ENCODE data around the gene MACROH2A1. TPM values are rescaled to one million over a fixed set of nuclear protein-coding genes. Genes with fewer than 3 reads are reported as not detected.

Gene MACROH2A1
- total RNA-seq, 2 experiments from 2014 or later, result 328 to 332 TPM

DNA sequence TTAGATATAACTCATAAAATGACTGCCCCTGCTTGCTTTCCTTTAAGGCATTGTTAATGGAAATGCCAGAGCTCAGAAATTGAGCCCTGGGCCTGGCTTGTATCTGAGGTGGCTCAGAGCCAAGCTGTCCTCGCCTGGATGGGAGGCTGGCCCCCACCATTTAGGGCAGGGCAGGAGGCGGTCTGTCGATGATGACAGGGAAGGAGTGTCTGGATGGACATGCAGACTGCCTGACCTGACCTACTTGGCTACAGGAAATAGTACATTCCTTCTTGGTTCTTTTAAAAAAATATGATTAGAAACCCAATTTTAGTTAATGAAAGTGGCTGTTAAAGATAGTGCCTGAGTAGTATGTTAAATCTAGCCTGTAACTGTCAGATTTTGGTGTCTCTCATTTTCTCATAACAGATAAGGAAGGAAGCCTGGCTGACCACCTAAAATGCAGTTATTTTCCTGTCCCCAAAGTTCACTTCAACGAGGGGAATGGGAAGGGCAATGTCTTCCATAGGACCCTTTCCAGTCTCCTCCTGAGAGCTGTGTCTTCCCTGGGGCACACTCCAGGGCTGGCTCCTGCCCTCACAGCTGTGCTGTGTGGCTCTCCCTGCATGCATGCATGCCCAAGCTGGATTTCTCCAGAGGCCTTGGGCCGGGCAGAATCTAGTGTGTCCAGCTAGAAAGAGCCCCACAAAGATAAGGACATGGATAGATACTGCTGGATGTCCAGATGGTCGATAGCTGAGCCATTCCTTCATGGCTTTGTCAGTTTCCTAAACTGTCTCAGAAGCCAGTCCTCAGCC is 42.3 kb downstream of the MACROH2A1 start:
- CTCF ChIA-PET, result interaction anchor here (0.9 kb wide), 1 partner anchor 49 kb away, joined by 3 read pairs; no protein-coding TSS in a partner anchor
- H3K4me3 Mint-ChIP-seq, result no peak overlapping the region
- DNase-seq (no peak), ATAC-seq (no peak)
- H3K4me1 Mint-ChIP-seq (ENCODE audit: low read depth), result peaks cover 23% of the 10 kb centered on the region
- no peaks in the 10 kb centered on the region for H3K9me3 Mint-ChIP-seq (ENCODE audit: insufficient read depth)
- H3K36me3 Mint-ChIP-seq (ENCODE audit: low read depth), result peaks cover 63% of the 10 kb centered on the region
- H3K27me3 Mint-ChIP-seq (ENCODE audit: low read depth), result no peaks in the 10 kb centered on the region
- H3K27ac Mint-ChIP-seq, result no peak overlapping the region
- POLR2A ChIA-PET, result no interaction called here

DNA sequence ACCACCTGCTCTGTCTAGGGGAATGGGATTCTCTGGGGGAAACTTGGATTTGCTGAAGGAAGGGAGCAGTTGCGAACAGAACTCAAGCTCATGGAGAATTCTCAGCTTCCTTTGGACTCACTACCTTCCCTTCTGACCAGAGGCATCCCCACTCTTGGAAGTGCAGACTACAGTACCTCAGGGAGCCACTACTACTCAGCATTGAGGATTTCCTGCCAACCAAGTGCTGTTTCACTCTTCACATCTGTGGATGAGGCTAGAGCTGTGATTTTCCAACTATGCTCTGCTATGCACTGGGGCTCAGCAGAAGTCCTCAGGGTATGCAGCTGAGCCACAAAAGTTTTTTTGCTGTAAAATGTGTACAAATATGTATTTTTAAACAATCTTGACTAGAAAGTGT is 43.9 kb downstream of the MACROH2A1 start:
- DNase-seq (no peak), ATAC-seq (no peak)
- ChIA-PET CTCF (interaction anchor here (0.8 kb wide), 2 partner anchors 12 to 71 kb away, joined by 4 read pairs; no protein-coding TSS in a partner anchor), POLR2A (interaction anchor here (0.9 kb wide), 1 partner anchor 11 kb away, joined by 3 read pairs; no protein-coding TSS in a partner anchor)
- H3K36me3 Mint-ChIP-seq (ENCODE audit: low read depth), result peaks cover 64% of the 10 kb centered on the region
- H3K27me3 Mint-ChIP-seq (ENCODE audit: low read depth), result no peaks in the 10 kb centered on the region
- H3K4me3 Mint-ChIP-seq, result no peak overlapping the region
- no peak overlapping the region for H3K27ac Mint-ChIP-seq
- H3K4me1 Mint-ChIP-seq (ENCODE audit: low read depth), result peaks cover 7% of the 10 kb centered on the region
- H3K9me3 Mint-ChIP-seq (ENCODE audit: insufficient read depth), result no peaks in the 10 kb centered on the region

DNA sequence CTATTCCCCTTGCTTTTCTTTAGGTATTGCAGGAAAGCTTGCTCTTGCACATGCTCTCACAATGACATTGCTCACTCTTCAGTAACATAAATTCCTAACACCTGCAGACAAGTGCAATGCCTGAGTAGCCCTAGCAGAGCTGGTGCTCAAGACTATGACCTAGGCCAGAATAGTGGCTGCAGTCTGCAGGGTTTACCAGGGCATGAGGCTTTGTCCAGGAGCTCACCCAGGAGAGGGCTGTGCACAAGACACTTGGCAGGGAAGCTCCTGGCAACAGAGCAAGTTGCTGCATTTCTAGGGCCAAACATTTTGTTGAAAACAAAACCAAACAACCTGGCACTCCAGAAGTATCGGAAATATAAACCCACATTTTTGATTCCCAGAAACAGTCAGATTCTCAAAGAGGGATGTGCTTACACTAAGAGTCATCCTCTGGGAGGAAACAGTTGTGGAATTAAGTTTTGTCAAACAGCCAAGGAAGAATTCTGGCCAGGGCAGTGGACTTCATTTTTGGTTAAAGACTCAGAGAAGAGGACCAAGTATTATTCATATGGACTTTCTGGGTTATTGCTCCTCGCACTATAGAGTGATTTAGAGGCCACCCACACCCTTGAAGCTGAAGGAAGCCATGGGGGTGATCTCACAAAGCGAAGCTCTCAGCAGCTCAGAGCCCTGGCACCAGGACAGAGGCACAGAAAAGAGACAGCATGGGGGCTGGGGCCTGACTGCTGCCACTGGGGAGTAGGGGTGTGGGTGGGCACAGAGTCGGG is 44.9 kb downstream of the MACROH2A1 start:
- H3K4me3 Mint-ChIP-seq, result no peak overlapping the region
- H3K27ac Mint-ChIP-seq, result no peak overlapping the region
- POLR2A ChIA-PET, result no interaction called here
- CTCF ChIA-PET, result no interaction called here
- H3K27me3 Mint-ChIP-seq (ENCODE audit: low read depth), result no peaks in the 10 kb centered on the region
- DNase-seq (no peak), ATAC-seq (no peak)
- peaks cover 3% of the 10 kb centered on the region for H3K4me1 Mint-ChIP-seq (ENCODE audit: low read depth)
- no peaks in the 10 kb centered on the region for H3K9me3 Mint-ChIP-seq (ENCODE audit: insufficient read depth)
- peaks cover 65% of the 10 kb centered on the region for H3K36me3 Mint-ChIP-seq (ENCODE audit: low read depth)

DNA sequence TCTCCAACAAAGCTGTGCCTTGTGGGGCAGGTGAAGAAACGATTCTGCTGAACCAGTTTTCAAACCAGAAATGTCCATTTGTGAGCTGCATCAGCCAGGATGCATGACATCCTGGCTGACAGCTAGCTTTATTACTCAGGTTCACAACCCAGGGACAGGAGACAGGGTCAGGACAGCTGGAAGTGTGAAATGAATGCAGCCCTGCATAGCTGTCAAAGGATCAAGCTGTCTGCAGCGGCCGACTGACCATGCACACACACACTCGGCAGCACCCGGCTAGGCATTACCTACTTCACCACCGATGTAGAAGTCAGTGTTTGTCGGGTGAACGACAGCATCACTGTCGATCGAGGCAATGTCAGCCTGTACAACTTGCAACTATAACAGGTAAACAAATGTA is 48.5 kb downstream of the MACROH2A1 start:
- H3K4me3 Mint-ChIP-seq, result no peak overlapping the region
- CTCF ChIA-PET, result no interaction called here
- DNase-seq, result no peak
- peaks cover 52% of the 10 kb centered on the region for H3K36me3 Mint-ChIP-seq (ENCODE audit: low read depth)
- no peaks in the 10 kb centered on the region for H3K27me3 Mint-ChIP-seq (ENCODE audit: low read depth)
- H3K27ac Mint-ChIP-seq, result no peak overlapping the region
- no peaks in the 10 kb centered on the region for H3K9me3 Mint-ChIP-seq (ENCODE audit: insufficient read depth)
- ATAC-seq, result no peak
- H3K4me1 Mint-ChIP-seq (ENCODE audit: low read depth), result no peaks in the 10 kb centered on the region
- POLR2A ChIA-PET, result no interaction called here

DNA sequence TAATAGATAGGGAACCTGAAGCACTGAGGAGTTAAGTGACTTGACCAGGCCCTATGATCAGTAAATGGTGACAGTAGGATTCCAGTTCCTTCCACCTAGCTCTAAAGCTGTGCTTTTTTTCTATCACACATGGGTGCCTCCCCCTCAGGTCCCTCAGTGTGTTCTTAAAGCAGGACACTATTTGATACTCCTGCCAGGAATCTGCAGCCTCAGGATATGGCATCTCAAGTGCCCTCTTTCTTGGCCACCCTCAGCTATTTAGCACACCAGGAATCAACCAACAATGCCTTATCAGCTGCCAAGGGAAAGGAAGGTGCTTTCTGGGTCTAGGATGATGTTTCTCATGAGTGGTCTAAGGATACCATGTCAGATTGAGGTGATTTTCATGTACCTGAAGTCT is 49.1 kb downstream of the MACROH2A1 start:
- ChIA-PET CTCF (interaction anchor here (1.0 kb wide), 1 partner anchor 216 kb away, joined by 4 read pairs; no protein-coding TSS in a partner anchor), POLR2A (no interaction called here)
- DNase-seq (no peak), ATAC-seq (no peak)
- H3K4me3 Mint-ChIP-seq, result no peak overlapping the region
- H3K9me3 Mint-ChIP-seq (ENCODE audit: insufficient read depth), result no peaks in the 10 kb centered on the region
- H3K36me3 Mint-ChIP-seq (ENCODE audit: low read depth), result peaks cover 54% of the 10 kb centered on the region
- H3K27me3 Mint-ChIP-seq (ENCODE audit: low read depth), result no peaks in the 10 kb centered on the region
- no peak overlapping the region for H3K27ac Mint-ChIP-seq
- H3K4me1 Mint-ChIP-seq (ENCODE audit: low read depth), result no peaks in the 10 kb centered on the region

DNA sequence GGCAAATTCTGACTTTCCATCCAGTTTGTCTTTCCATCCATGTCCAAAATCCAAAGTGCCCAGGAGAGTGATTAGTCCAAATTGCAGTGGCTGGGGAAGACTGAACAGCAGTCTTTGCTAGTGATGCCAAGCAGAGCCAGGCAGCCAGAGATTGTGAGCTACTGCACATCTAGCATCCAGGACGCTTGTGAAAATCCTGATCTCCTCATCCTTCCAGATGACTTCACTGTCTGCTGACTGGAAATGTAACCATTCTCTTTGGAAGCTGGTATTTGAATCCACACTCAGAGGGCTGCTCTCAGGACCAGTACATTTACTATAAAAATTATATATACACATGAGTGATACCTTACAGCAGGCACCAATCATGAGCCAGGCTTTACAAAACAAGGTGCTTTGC is 49.6 kb downstream of the MACROH2A1 start:
- Mint-ChIP-seq H3K4me3 (no peak overlapping the region), H3K36me3 (ENCODE audit: low read depth) (peaks cover 55% of the 10 kb centered on the region), H3K9me3 (ENCODE audit: insufficient read depth) (no peaks in the 10 kb centered on the region), H3K27ac (no peak overlapping the region), H3K27me3 (ENCODE audit: low read depth) (no peaks in the 10 kb centered on the region), H3K4me1 (ENCODE audit: low read depth) (no peaks in the 10 kb centered on the region)
- no peak for DNase-seq
- POLR2A ChIA-PET, result no interaction called here
- no peak for ATAC-seq
- CTCF ChIA-PET, result interaction anchor here (1.0 kb wide), 1 partner anchor 217 kb away, joined by 4 read pairs; no protein-coding TSS in a partner anchor

DNA sequence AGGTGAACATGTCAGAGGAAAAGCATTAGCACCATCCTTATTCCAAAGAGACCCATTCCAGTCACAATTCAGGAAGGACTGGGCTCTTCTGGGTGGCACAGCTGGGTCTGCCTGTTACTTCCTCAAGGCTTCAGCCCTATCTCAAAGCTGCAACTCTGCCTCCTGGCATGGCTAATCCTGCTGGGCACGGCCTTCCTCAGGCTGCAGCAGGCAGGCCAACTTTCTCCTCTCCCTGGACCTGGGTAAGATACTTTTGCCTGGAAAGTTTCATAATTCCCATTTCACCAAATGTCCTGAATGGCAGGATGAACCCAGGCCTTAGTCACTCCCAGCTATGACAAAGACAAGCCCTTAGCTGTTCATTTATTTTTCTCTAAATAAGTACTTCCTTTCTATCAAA is 50.1 kb downstream of the MACROH2A1 start:
- DNase-seq, result no peak
- Mint-ChIP-seq H3K27me3 (ENCODE audit: low read depth) (no peaks in the 10 kb centered on the region), H3K4me3 (no peak overlapping the region), H3K27ac (no peak overlapping the region), H3K4me1 (ENCODE audit: low read depth) (no peaks in the 10 kb centered on the region), H3K36me3 (ENCODE audit: low read depth) (peaks cover 55% of the 10 kb centered on the region), H3K9me3 (ENCODE audit: insufficient read depth) (no peaks in the 10 kb centered on the region)
- ChIA-PET CTCF (interaction anchor here (1.0 kb wide), 1 partner anchor 217 kb away, joined by 4 read pairs; no protein-coding TSS in a partner anchor), POLR2A (no interaction called here)
- no peak for ATAC-seq

DNA sequence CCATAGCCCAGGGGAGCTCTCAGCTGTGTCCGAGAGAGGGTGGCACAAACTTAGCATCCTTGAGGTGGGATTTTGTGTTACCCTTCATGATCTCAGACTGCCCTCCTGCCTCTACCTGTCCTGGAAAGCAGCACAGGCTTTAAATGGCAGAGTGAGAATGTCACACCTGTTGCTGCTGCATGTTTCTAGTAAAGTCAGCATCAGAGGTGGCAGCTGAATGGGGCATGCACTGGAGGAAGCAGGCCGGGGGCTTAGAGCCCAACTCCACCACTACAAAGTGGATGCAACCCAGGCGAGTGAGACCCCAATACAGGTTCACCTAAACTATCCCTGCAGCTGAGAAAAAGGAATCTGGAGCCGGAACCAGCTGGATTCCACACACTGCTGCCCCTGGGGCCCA is 51.6 kb downstream of the MACROH2A1 start:
- Mint-ChIP-seq H3K4me1 (ENCODE audit: low read depth) (no peaks in the 10 kb centered on the region), H3K4me3 (no peak overlapping the region), H3K9me3 (ENCODE audit: insufficient read depth) (no peaks in the 10 kb centered on the region), H3K36me3 (ENCODE audit: low read depth) (peaks cover 61% of the 10 kb centered on the region), H3K27me3 (ENCODE audit: low read depth) (no peaks in the 10 kb centered on the region), H3K27ac (no peak overlapping the region)
- POLR2A ChIA-PET, result no interaction called here
- ATAC-seq (no peak), DNase-seq (no peak)
- CTCF ChIA-PET, result no interaction called here

DNA sequence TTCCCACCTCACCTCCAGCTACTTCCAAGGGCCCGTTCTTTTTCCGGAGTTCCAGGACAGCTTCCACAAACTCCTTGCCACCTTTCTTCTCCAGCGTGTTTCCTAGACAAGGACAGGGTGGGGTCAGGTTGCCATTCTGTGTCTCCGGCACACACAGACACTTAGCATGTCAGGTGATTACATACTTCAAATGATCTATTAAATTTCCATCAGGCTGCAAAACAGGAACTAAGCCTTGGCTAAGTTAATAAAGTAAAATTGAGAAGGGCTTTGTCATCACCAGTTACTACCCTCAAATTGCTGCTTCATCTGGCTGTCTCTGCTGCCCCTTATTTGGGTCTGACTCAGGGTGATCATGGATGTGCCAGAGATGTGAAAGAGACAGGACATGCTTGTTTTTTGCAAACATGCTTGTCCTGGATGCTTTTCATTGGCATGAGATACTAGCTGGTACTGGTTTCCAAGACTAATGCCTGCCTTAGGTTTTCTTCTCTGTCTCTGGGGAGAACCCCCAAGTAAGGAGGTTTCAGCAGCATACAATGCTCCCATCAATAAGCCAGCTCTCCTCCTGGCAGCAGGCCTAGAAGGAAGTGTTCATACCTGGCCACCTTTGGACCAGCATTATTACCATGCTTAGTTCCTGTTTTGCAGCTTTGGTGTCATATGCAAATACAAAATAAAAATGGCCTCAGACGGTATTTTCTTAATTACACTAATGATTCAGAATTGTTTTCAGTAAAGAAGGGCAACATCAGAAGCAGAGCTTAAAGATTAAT is 52.9 kb downstream of the MACROH2A1 start:
- H3K27me3 Mint-ChIP-seq (ENCODE audit: low read depth), result no peaks in the 10 kb centered on the region
- DNase-seq (no peak), ATAC-seq (no peak)
- H3K4me3 Mint-ChIP-seq, result no peak overlapping the region
- ChIA-PET CTCF (interaction anchor here (1.2 kb wide), 1 partner anchor 80 kb away, joined by 3 read pairs; no protein-coding TSS in a partner anchor), POLR2A (no interaction called here)
- no peaks in the 10 kb centered on the region for H3K4me1 Mint-ChIP-seq (ENCODE audit: low read depth)
- H3K36me3 Mint-ChIP-seq (ENCODE audit: low read depth), result peaks cover 60% of the 10 kb centered on the region
- no peaks in the 10 kb centered on the region for H3K9me3 Mint-ChIP-seq (ENCODE audit: insufficient read depth)
- peak overlapping the region; percentile 1 for H3K27ac Mint-ChIP-seq

DNA sequence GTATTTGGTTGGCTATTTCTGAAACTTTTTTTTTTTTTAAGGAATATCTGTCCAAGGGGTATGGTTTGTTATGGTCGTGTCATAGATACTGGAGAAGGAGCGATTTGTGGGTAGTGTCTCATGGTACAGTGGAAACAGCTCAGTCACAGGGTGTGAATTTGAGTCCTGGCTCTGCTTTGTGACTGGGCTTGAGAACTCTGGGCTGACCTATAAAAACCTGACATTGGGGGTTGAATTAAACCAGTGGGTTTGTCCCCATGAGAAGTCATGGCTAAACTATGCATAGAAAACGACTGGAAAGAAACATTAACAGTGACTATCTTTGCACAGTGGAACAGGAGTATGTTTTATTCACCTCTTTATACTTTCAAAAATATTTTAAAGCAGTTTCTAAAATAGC is 54.7 kb downstream of the MACROH2A1 start:
- Mint-ChIP-seq H3K4me1 (ENCODE audit: low read depth) (no peaks in the 10 kb centered on the region), H3K27me3 (ENCODE audit: low read depth) (no peaks in the 10 kb centered on the region), H3K36me3 (ENCODE audit: low read depth) (peaks cover 60% of the 10 kb centered on the region), H3K9me3 (ENCODE audit: insufficient read depth) (no peaks in the 10 kb centered on the region), H3K4me3 (no peak overlapping the region), H3K27ac (no peak overlapping the region)
- ATAC-seq (no peak), DNase-seq (no peak)
- ChIA-PET POLR2A (interaction anchor here (0.9 to 1.0 kb wide), 2 partner anchors 11 to 18 kb away, joined by 3 read pairs; no protein-coding TSS in a partner anchor), CTCF (no interaction called here)

DNA sequence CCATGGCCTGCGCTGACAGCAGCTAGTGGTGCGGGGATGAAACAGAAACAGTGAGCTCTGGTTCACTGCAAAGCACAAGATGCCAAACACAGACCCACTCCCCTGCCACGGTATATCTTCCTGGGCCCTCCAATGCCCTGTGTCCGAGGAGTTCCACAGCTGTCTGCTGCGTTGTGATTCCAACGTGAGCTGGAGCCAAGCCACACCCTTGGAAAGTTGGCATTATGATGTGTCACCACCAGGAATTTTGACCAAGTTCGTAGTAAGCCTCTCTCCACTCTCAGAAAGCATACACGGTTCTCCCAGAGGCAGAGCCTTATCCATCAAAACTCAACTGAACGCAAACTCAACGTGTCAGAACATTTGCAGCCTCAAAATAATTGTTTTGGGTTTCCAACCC is 55.6 kb downstream of the MACROH2A1 start:
- Mint-ChIP-seq H3K27ac (no peak overlapping the region), H3K27me3 (ENCODE audit: low read depth) (no peaks in the 10 kb centered on the region), H3K4me1 (ENCODE audit: low read depth) (no peaks in the 10 kb centered on the region), H3K4me3 (no peak overlapping the region), H3K9me3 (ENCODE audit: insufficient read depth) (no peaks in the 10 kb centered on the region), H3K36me3 (ENCODE audit: low read depth) (peaks cover 59% of the 10 kb centered on the region)
- CTCF ChIA-PET, result no interaction called here
- POLR2A ChIA-PET, result interaction anchor here (0.9 to 1.0 kb wide), 2 partner anchors 12 to 17 kb away, joined by 3 read pairs; no protein-coding TSS in a partner anchor
- DNase-seq, result no peak
- ATAC-seq, result no peak

DNA sequence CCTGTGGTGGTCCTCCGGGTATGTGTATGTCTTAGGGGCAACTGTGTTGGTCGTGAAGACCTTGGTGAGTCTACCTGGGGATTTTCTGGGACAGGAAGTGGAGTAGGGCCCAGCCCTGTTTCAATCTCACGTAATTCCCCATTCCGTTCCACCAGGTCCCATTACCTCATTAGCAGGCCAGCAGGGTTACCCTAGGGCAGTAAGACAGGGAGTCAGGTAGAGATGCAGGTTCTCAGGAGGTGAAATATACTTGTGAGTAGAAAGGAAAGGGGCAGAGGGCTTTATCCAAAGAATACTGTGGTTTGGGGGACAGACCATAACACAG is 56.5 kb downstream of the MACROH2A1 start:
- no peak for DNase-seq
- H3K9me3 Mint-ChIP-seq (ENCODE audit: insufficient read depth), result no peaks in the 10 kb centered on the region
- no peak overlapping the region for H3K4me3 Mint-ChIP-seq
- H3K27ac Mint-ChIP-seq, result no peak overlapping the region
- POLR2A ChIA-PET, result no interaction called here
- CTCF ChIA-PET, result no interaction called here
- H3K4me1 Mint-ChIP-seq (ENCODE audit: low read depth), result no peaks in the 10 kb centered on the region
- peaks cover 61% of the 10 kb centered on the region for H3K36me3 Mint-ChIP-seq (ENCODE audit: low read depth)
- ATAC-seq, result no peak
- H3K27me3 Mint-ChIP-seq (ENCODE audit: low read depth), result no peaks in the 10 kb centered on the region

All from activated CD8-positive, alpha-beta T cell treated with anti-CD3 and anti-CD28 coated beads, Interleukin-2, amount 10 ng/mL, durations not matched to agents 7 days and 5 days (primary cell).